ENCODE measurements around the gene ASB7.
"Not testable (repeated sequence)": the region's sequence is repeated elsewhere in the genome, so short reads cannot be mapped to it uniquely, and the experiment has no call there.

ASB7 gene

GRCh38 chr15:100648951-100649350 lies 46.6 kb downstream of the ASB7 start:
- in situ Hi-C loops (cut with HindIII; ENCODE audit: low sequenced_read_pairs), result loop anchor here (10.0 kb wide), 1 partner anchor 116 kb away; no protein-coding TSS in a partner anchor

- in situ Hi-C loops (cut with HindIII; ENCODE audit: low sequenced_read_pairs), result no loop called here
Observed at GRCh38 chr15:100650685-100651084, 48.3 kb downstream of the ASB7 start.

DNA sequence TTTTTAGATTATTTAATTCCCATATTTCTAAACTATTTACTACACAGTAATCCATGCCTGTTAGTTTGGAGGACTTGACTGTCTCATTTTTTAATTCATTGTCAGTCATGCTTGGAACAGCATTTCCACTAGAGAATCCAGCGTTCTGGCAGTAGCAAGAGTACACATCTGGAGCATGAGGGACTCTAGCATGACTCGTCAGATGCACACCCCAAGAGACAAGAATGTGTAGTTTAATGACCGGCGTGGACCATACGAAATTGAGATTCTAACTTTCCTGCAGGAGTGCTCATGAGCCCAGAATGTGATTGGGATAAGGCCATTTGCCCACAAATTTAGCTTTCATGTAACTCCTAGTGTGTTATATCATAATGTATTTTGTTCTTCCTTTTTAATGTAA lies 48.9 kb downstream of the ASB7 start:
- in situ Hi-C loops (cut with HindIII; ENCODE audit: low sequenced_read_pairs), result no loop called here

GRCh38 chr15:100652116-100652515 lies 49.7 kb downstream of the ASB7 start:
- in situ Hi-C loops (cut with HindIII; ENCODE audit: low sequenced_read_pairs), result no loop called here

- in situ Hi-C loops (cut with HindIII; ENCODE audit: low sequenced_read_pairs), result no loop called here
Observed at GRCh38 chr15:100653608-100654007, 51.2 kb downstream of the ASB7 start.

GRCh38 chr15:100658895-100659294 lies 56.5 kb downstream of the ASB7 start:
- in situ Hi-C loops (cut with HindIII; ENCODE audit: low sequenced_read_pairs), result no loop called here

- in situ Hi-C loops (cut with HindIII; ENCODE audit: low sequenced_read_pairs), result no loop called here
Observed at GRCh38 chr15:100661156-100661555, 58.8 kb downstream of the ASB7 start.

DNA sequence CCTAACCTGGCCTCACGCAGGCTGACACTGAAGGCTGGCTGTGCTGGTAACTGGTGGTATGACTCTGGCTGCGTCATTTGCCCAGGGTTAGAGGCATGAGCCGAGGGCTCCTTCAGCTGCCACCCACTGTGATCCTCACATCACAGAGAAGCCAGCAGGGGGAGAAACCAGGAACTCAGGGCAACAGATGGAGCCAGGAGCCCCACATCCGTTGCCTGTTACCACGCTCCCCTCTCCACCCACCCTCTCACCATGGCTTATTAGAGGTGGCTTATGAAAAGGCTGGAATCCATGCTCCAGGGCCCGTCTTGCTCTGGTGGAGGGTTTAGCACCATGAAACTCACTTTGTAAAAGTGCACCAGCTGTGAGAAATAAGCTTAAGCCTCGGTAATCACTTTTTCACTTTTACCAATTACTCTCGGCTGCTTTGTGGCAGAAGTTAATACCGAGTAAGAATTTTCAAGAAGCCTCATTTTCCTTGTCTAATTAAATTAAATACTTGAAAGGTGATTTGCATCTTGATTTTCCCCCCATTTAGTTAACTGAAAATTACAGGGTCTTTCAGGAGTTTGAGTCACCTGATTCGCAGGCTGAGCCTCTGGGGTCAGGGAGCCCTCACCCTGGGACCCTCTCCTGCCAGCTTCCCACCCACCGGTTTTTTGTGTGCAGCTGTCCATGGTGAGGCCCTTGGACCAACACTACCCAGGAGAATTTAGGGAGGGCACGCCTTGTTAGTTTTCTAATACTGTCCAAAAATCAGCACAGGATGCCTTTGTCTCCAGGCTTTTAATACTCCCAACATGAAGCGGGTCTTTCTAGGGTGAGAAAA lies 60.9 kb downstream of the ASB7 start:
- in situ Hi-C loops (cut with HindIII; ENCODE audit: low sequenced_read_pairs), result no loop called here

- in situ Hi-C loops (cut with HindIII; ENCODE audit: low sequenced_read_pairs), result no loop called here
Observed at GRCh38 chr15:100663915-100664281, 61.5 kb downstream of the ASB7 start.

- in situ Hi-C loops (cut with HindIII; ENCODE audit: low sequenced_read_pairs), result no loop called here
Observed at GRCh38 chr15:100665570-100665969, 63.2 kb downstream of the ASB7 start.

GRCh38 chr15:100667405-100668347 lies 65.3 kb downstream of the ASB7 start:
- in situ Hi-C loops (cut with HindIII; ENCODE audit: low sequenced_read_pairs), result no loop called here

GRCh38 chr15:100668348-100668745 lies 66.0 kb downstream of the ASB7 start:
- in situ Hi-C loops (cut with HindIII; ENCODE audit: low sequenced_read_pairs), result no loop called here

- in situ Hi-C loops (cut with HindIII; ENCODE audit: low sequenced_read_pairs), result no loop called here
Observed at GRCh38 chr15:100669260-100669659, 66.9 kb downstream of the ASB7 start.

DNA sequence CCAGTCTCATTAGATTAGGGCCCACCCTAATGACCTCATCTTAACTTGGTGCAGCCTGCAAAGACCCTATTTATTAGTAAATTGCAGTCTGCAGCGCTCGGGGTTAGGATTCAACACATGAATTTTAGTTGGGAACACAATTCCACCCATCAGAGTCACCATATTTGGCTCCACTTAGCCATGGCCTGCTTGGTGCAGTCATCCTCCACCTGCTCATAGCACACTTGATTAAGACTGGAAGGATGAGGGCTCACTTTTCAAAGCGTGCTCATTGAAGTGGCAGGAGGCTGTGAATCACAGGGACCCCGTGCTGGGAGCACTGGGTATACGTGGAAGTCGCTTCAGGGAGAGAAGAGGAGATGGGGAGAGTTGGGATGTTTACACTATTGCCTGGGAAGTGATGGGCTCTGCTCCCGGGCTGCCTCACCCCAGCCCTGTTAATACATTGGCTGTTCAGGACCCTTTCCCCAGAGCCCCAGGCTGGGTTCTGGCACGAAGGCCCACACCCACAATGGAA lies 68.2 kb downstream of the ASB7 start:
- in situ Hi-C loops (cut with HindIII; ENCODE audit: low sequenced_read_pairs), result no loop called here

GRCh38 chr15:100671124-100671680 lies 68.8 kb downstream of the ASB7 start:
- in situ Hi-C loops (cut with HindIII; ENCODE audit: low sequenced_read_pairs), result no loop called here

DNA sequence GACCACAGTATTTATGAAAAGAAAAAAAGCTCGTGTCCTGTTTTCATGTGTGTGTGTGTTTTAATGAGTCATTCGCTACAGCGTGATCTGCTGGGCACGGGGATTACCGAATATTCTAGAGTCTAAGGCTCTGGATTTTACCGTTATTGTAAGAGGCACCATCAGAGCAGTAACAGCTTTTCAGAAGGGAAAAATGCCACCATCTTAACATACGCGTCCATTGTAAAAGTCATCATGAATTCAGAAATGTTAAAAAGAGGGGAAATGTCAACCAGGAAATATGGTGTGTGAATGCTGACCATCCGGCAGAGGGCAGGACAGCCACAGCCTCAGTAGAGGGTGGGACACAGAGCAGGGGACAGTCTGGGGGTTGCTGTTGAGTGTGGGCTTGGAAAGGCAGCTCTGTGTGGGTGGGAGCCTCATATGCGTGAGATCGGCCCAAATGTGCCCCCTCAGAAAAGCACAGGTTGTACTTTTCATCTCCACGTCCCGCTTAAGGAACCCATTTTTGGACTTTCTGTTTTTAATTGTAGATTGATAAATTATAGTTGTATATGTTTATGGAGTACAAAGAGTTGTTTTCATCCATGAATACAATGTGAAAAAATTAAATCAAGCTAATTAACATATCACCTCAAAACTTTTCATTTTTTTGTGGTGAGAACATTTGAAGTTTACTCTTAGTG lies 69.6 kb downstream of the ASB7 start:
- in situ Hi-C loops (cut with HindIII; ENCODE audit: low sequenced_read_pairs), result no loop called here

DNA sequence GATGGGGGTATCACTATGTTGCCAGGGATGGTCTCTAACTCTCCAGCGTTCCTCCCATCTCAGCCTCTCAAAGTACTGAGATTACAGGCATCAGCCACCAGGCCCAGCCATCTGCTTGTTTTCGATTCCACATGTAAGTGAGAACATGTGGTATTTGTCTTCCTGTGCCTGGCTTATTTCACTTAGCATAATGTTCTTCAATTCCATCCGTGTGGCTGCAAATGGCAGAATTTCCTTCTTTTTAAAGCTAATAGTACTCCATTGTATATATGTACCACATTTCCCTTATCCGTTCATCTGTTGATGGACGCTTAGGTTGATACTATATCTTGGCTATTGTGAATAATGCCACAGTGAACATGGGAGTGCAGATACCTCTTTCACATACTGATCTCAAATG lies 70.6 kb downstream of the ASB7 start:
- in situ Hi-C loops (cut with HindIII; ENCODE audit: low sequenced_read_pairs), result no loop called here

- in situ Hi-C loops (cut with HindIII; ENCODE audit: low sequenced_read_pairs), result not testable (repeated sequence)
Observed at GRCh38 chr15:100679151-100679550, 76.8 kb downstream of the ASB7 start.

- in situ Hi-C loops (cut with HindIII; ENCODE audit: low sequenced_read_pairs), result no loop called here
Observed at GRCh38 chr15:100680726-100681125, 78.3 kb downstream of the ASB7 start.

- in situ Hi-C loops (cut with HindIII; ENCODE audit: low sequenced_read_pairs), result no loop called here
Observed at GRCh38 chr15:100681335-100681746, 79.0 kb downstream of the ASB7 start.

DNA sequence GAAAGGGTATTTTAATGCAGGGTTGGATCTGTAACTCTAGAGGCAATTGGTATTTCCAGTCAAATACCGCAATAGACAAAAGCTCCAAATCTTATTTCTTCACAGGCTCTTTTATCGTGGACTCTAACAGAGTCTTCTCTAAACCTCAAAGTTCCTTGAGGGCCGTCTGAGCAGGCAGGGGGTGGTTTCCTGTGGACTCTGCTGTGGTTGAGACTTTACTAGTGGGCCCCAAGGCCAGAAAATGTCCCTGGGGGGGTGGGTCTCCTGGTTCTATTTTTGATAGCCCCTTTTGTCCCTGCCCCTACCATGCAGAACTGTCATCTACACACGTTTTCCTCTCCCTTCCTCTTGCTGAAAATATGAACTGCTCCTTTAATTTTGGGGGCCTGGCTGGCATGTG lies 80.1 kb downstream of the ASB7 start:
- in situ Hi-C loops (cut with HindIII; ENCODE audit: low sequenced_read_pairs), result no loop called here
